ENCODE measurements around the gene MUC15. TPM values are rescaled to one million over a fixed set of nuclear protein-coding genes. Genes with fewer than 3 reads are reported as not detected.

Gene MUC15
- total RNA-seq, 6 experiments from 2014 or later, result not detected

GRCh38 chr11:26541870-26542269, 30.2 kb downstream of the MUC15 start:
- no peaks in the 10 kb centered on the region for H3K4me1 ChIP-seq
- intact Hi-C loops (cut with DNase I), result no loop called here
- no peaks in the 10 kb centered on the region for H3K36me3 ChIP-seq
- no peaks in the 10 kb centered on the region for H3K27me3 ChIP-seq
- 64% methylated on average over 2 of the region's 2 CpGs for WGBS (ENCODE audit: insufficient coverage, low coverage, low lambda C conversion rate, missing lambda C conversion rate)
- TF ChIP-seq POLR2A (IDR thresholded peaks at IDR 0.05) (no peak), CTCF (IDR thresholded peaks at IDR 0.05) (no peak)
- ATAC-seq (no peak), DNase-seq (no peak)
- no peak overlapping the region for H3K27ac ChIP-seq
- no peaks in the 10 kb centered on the region for H3K9me3 ChIP-seq
- H3K4me3 ChIP-seq, result no peak overlapping the region

- TF ChIP-seq POLR2A (IDR thresholded peaks at IDR 0.05), result no peak
- TF ChIP-seq CTCF (IDR thresholded peaks at IDR 0.05), result no peak
- Histone ChIP-seq H3K27ac (no peak overlapping the region), H3K27me3 (no peaks in the 10 kb centered on the region), H3K9me3 (no peaks in the 10 kb centered on the region), H3K4me3 (no peak overlapping the region), H3K36me3 (no peaks in the 10 kb centered on the region), H3K4me1 (no peaks in the 10 kb centered on the region)
- DNase-seq (no peak), ATAC-seq (no peak)
- intact Hi-C loops (cut with DNase I), result no loop called here
- WGBS (ENCODE audit: insufficient coverage, low coverage, low lambda C conversion rate, missing lambda C conversion rate), result 50% methylated on average over 3 of the region's 3 CpGs
Observed at GRCh38 chr11:26539517-26539916, 32.5 kb downstream of the MUC15 start.

GRCh38 chr11:26537341-26537740, 34.7 kb downstream of the MUC15 start:
- no peaks in the 10 kb centered on the region for H3K9me3 ChIP-seq
- 88% methylated on average over 4 of the region's 4 CpGs for WGBS (ENCODE audit: insufficient coverage, low coverage, low lambda C conversion rate, missing lambda C conversion rate)
- H3K36me3 ChIP-seq, result no peaks in the 10 kb centered on the region
- ATAC-seq (no peak), DNase-seq (no peak)
- intact Hi-C loops (cut with DNase I), result no loop called here
- no peaks in the 10 kb centered on the region for H3K27me3 ChIP-seq
- H3K27ac ChIP-seq, result no peak overlapping the region
- TF ChIP-seq CTCF (IDR thresholded peaks at IDR 0.05), result no peak
- no peak for TF ChIP-seq POLR2A (IDR thresholded peaks at IDR 0.05)
- no peaks in the 10 kb centered on the region for H3K4me1 ChIP-seq
- no peak overlapping the region for H3K4me3 ChIP-seq

DNA sequence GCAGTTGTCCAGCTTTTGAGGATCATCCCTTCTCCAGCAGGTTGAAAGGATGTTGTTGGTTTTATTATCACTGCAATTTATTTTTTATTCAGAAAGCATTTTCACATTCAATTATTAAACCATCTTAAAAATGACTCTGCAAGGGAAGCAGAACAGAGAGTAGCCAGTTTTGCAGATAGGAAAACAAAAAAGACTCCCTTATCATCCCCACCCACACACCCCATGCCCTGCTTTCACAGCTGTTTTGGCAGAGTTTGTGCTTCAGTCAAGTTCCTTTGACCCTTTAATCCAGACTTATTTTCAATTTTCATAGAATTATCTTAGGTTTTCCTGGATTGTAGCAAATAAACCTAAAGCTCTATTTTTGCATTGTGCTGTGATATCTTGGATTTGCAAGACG, 44.4 kb downstream of the MUC15 start:
- ATAC-seq, result no peak
- 28% methylated on average over 1 of the region's 1 CpG for WGBS (ENCODE audit: insufficient coverage, low coverage, low lambda C conversion rate, missing lambda C conversion rate)

More for the DNA sequence above, 44.4 kb downstream of the MUC15 start:
- Histone ChIP-seq H3K27ac (no peak overlapping the region), H3K9me3 (no peaks in the 10 kb centered on the region), H3K4me1 (no peaks in the 10 kb centered on the region), H3K27me3 (no peaks in the 10 kb centered on the region), H3K36me3 (no peaks in the 10 kb centered on the region), H3K4me3 (no peak overlapping the region)
- TF ChIP-seq CTCF (IDR thresholded peaks at IDR 0.05), result no peak
- TF ChIP-seq POLR2A (IDR thresholded peaks at IDR 0.05), result no peak
- intact Hi-C loops (cut with DNase I), result no loop called here
- DNase-seq, result no peak

Data from right lobe of liver (tissue), 6 donors.